CD4-positive, alpha-beta memory T cell (primary cell): ENCODE measurements around the gene ST7L. TPM values are rescaled to one million over a fixed set of nuclear protein-coding genes. Genes with fewer than 3 reads are reported as not detected.

ENCODE experiments used
- CTCF ChIA-PET: fragments of 350-600 bp; sonication (Branson Sonifier 250); formaldehyde crosslinking; loops from one replicate; lab custom pipeline; 2021; ENCODE audit warnings: inconsistent platforms; ENCODE audit not compliant: partially characterized antibody; lab: Charles Lee
- POLR2A ChIA-PET: fragments of 350-600 bp; sonication (Branson Sonifier 250); formaldehyde crosslinking; loops from one replicate; lab custom pipeline; 2021; ENCODE audit not compliant: partially characterized antibody; lab: Charles Lee
- DNase-seq, 5 donors: peaks; one replicate each; pipeline versions ENCODE4 v3.0.0 to v3.0.0-alpha.2; 2020 to 2022; ENCODE audit warnings: mixed read lengths in 1 of 5
- H3K27ac ChIP-seq: one replicate; pipeline ENCODE4 v1.7.0; 2013; ENCODE audit warnings: low read depth, low read length
- H3K27me3 ChIP-seq: 2 replicates; pipeline ENCODE4 v1.7.0; 2013; ENCODE audit warnings: mild to moderate bottlenecking, low read length, moderate library complexity; ENCODE audit not compliant: insufficient read depth
- H3K36me3 ChIP-seq: 2 replicates; pipeline ENCODE4 v1.7.0; 2013; ENCODE audit warnings: mild to moderate bottlenecking, low read length, moderate library complexity; ENCODE audit not compliant: insufficient read depth
- H3K4me1 ChIP-seq: 2 replicates; pipeline ENCODE4 v1.7.0; 2013; ENCODE audit warnings: mild to moderate bottlenecking, low read length, moderate library complexity; ENCODE audit not compliant: insufficient read depth
- H3K4me3 ChIP-seq, 2 donors: one replicate each; pipeline ENCODE4 v1.7.0; 2013; ENCODE audit warnings: low read length in 2 of 2, mild to moderate bottlenecking in 1 of 2
- H3K9me3 ChIP-seq, 2 donors: one replicate each; pipeline ENCODE4 v1.7.0; 2013; ENCODE audit warnings: low read length in 2 of 2, control low read depth in 1 of 2; ENCODE audit not compliant: control insufficient read depth in 1 of 2
- H3K27ac Mint-ChIP-seq, 7 donors: one replicate each; pipeline ENCODE4 v1.8.0; 2020 to 2021; ENCODE audit warnings: mixed read lengths in 7 of 7, mild to moderate bottlenecking in 6 of 7, inconsistent platforms in 3 of 7, moderate library complexity in 3 of 7
- H3K27me3 Mint-ChIP-seq, 2 donors: one replicate each; pipeline ENCODE4 v1.8.0; 2020 to 2021; ENCODE audit warnings: mixed read lengths in 2 of 2
- H3K36me3 Mint-ChIP-seq, 2 donors: one replicate each; pipeline ENCODE4 v1.8.0; 2020 to 2021; ENCODE audit warnings: mixed read lengths in 2 of 2, inconsistent platforms in 1 of 2, mild to moderate bottlenecking in 1 of 2
- H3K4me1 Mint-ChIP-seq, 4 donors: one replicate each; pipeline ENCODE4 v1.8.0; 2020 to 2021; ENCODE audit warnings: mixed read lengths in 4 of 4, mild to moderate bottlenecking in 1 of 4
- H3K4me3 Mint-ChIP-seq, 8 donors: one replicate each; pipeline ENCODE4 v1.8.0; 2020 to 2021; ENCODE audit warnings: mixed read lengths in 8 of 8, mild to moderate bottlenecking in 7 of 8, moderate library complexity in 6 of 8, inconsistent platforms in 3 of 8
- H3K9me3 Mint-ChIP-seq, 8 donors: one replicate each; pipeline ENCODE4 v1.8.0; 2020 to 2021; ENCODE audit warnings: mixed read lengths in 8 of 8, mild to moderate bottlenecking in 5 of 8, inconsistent platforms in 3 of 8, moderate library complexity in 1 of 8
- intact Hi-C: fragments of 100-400 bp; cut with micrococcal nuclease; formaldehyde crosslinking; loops from one replicate; pipeline ENCODE4 v1.15.1; 2023
- polyA plus RNA-seq, 2 donors: library from polyadenylated mRNA; unstranded; fragments of 300-500 nt; fragmentation: Illumina TruSeq; gene quantifications; one replicate each; pipeline ENCODE4 v1.2.3, GENCODE V29; 2021
- total RNA-seq, 2 experiments: library from RNA; stranded (reverse); gene quantifications; one replicate each; pipeline ENCODE4 v1.2.3, GENCODE V29; 2021

ST7L gene
- total and polyA plus RNA-seq, 4 experiments from 2014 or later = 10.9 to 27.2 (median 19.1) TPM

DNA sequence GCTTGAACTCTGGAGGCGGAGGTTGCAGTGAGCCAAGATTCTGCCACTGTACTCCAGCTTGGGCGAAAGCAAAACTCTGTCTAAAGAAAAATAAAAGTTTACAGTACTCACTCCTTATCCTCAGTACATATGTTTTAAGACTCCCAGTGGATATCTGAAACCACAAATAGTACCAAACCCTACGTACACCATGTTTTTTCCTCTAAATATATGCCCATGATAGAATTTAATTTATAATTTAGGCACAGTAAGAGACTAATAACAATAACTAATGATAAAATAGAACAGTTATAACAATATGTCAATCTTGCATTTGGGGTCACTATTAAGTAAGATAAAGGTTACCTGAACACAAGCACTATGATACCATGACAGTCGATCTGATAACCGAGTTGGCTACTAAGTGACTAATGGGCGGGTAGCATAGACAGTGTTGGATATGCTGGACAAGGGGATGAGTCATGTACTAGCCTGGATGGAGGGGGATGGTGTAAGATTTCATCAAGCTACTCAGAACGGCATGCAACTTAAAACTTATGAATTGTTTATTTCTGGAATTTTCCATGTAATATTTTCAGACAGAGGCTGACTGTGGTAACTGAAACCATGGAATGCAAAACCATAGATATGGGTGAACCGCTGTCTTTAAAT lies 43.7 kb downstream of the ST7L start:
- Histone ChIP-seq H3K4me3 (no peak overlapping the region), H3K9me3 (no peaks in the 10 kb centered on the region), H3K27me3 (no peaks in the 10 kb centered on the region), H3K27ac (no peak overlapping the region), H3K36me3 (no peaks in the 10 kb centered on the region), H3K4me1 (no peaks in the 10 kb centered on the region)
- Mint-ChIP-seq H3K4me3 (no peak overlapping the region), H3K27ac (no peak overlapping the region), H3K27me3 (no peaks in the 10 kb centered on the region), H3K9me3 (no peaks in the 10 kb centered on the region), H3K4me1 (peaks cover 0 to 1% (median 0%) of the 10 kb centered on the region in 4 donors), H3K36me3 (peaks cover 36% of the 10 kb centered on the region in 2 donors)
- DNase-seq = no peak
- CTCF ChIA-PET = interaction anchor here (1.2 to 1.3 kb wide), 2 partner anchors 20 to 141 kb away, joined by 3 read pairs; no protein-coding TSS in a partner anchor
- POLR2A ChIA-PET = no interaction called here
- intact Hi-C loops = no loop called here

DNA sequence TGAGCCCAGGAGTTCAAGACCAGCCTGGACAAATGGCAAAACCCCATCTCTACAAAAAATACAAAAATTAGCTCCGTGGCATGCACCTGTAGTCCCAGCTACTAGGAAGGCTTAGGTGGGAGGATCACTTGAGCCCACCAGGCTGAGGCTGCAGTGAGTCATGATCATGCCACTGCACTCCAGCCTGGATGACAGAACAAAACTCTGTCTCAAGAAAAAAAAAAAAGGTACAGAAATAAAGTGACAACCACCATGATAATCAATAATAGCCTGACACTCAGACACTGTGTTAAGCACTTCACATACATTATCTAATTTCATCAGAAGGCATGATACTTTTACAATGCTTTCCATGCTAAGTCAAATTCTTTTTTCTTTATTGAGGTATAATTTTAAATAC lies 53.1 kb downstream of the ST7L start:
- Histone ChIP-seq H3K36me3 (peaks cover 6% of the 10 kb centered on the region), H3K4me3 (no peak overlapping the region), H3K27me3 (no peaks in the 10 kb centered on the region), H3K4me1 (no peaks in the 10 kb centered on the region), H3K27ac (no peak overlapping the region), H3K9me3 (no peaks in the 10 kb centered on the region)
- no peak for DNase-seq
- H3K27me3 Mint-ChIP-seq = no peaks in the 10 kb centered on the region
- H3K9me3 Mint-ChIP-seq = no peaks in the 10 kb centered on the region
- ChIA-PET POLR2A (no interaction called here), CTCF (interaction anchor here (1.1 kb wide), 1 partner anchor 12 kb away, joined by 3 read pairs; no protein-coding TSS in a partner anchor)
- intact Hi-C loops = no loop called here
- no peak overlapping the region for H3K27ac Mint-ChIP-seq
- peaks cover 15 to 21% of the 10 kb centered on the region in 2 donors for H3K36me3 Mint-ChIP-seq
- no peak overlapping the region for H3K4me3 Mint-ChIP-seq
- H3K4me1 Mint-ChIP-seq = peaks cover 0 to 1% (median 0%) of the 10 kb centered on the region in 4 donors

DNA sequence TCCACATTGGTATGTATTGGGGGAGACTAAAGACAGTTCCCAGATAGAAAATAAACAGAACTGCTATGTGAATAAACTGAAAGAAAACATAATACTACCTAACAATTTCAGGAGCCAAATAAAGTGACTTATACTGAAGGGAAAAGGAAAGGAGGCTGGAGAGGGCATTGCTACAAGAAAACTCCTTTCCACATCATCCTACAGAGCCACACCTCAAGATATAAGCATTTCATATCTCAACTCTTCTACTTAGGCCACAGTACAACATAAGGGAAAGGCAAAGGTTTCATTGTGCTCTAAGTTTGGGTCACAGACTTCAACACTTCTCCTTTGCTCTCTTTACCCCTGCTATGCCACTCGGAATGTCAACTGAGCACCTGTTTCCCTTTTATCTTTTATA lies 54.9 kb downstream of the ST7L start:
- Mint-ChIP-seq H3K9me3 (no peaks in the 10 kb centered on the region), H3K36me3 (peaks cover 10 to 18% of the 10 kb centered on the region in 2 donors), H3K27me3 (no peaks in the 10 kb centered on the region), H3K4me3 (no peak overlapping the region), H3K27ac (no peak overlapping the region), H3K4me1 (peaks cover 0 to 1% (median 0%) of the 10 kb centered on the region in 4 donors)
- Histone ChIP-seq H3K27me3 (no peaks in the 10 kb centered on the region), H3K9me3 (no peaks in the 10 kb centered on the region), H3K36me3 (peaks cover under 1% of the 10 kb centered on the region), H3K4me1 (no peaks in the 10 kb centered on the region), H3K27ac (no peak overlapping the region), H3K4me3 (no peak overlapping the region)
- ChIA-PET CTCF (no interaction called here), POLR2A (no interaction called here)
- intact Hi-C loops = no loop called here
- no peak for DNase-seq

DNA sequence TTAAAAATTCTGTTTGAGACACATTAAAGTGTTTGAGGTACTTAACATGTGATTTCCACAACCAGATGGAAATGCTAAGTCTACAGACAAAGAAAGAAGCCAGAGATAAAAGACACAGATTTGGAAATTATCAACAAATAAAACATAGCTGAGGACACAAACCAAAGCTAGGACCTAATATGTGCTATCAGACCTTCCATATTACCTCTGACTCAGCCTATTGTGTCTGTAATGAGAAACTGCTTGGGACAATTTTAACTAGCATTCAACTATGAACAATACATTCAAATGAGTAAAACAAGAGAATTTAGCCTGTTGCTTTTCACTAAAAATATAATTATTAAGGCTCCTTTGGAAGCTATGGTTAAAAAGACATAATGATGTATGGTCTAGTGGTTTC lies 55.6 kb downstream of the ST7L start:
- Mint-ChIP-seq H3K27ac (no peak overlapping the region), H3K9me3 (no peaks in the 10 kb centered on the region), H3K4me1 (peaks cover 0 to 1% (median 0%) of the 10 kb centered on the region in 4 donors), H3K4me3 (no peak overlapping the region), H3K27me3 (no peaks in the 10 kb centered on the region), H3K36me3 (peaks cover 10 to 18% of the 10 kb centered on the region in 2 donors)
- Histone ChIP-seq H3K4me1 (no peaks in the 10 kb centered on the region), H3K27me3 (no peaks in the 10 kb centered on the region), H3K27ac (no peak overlapping the region), H3K9me3 (no peaks in the 10 kb centered on the region), H3K4me3 (no peak overlapping the region), H3K36me3 (no peaks in the 10 kb centered on the region)
- intact Hi-C loops = no loop called here
- no peak for DNase-seq
- POLR2A ChIA-PET = no interaction called here
- CTCF ChIA-PET = no interaction called here

DNA sequence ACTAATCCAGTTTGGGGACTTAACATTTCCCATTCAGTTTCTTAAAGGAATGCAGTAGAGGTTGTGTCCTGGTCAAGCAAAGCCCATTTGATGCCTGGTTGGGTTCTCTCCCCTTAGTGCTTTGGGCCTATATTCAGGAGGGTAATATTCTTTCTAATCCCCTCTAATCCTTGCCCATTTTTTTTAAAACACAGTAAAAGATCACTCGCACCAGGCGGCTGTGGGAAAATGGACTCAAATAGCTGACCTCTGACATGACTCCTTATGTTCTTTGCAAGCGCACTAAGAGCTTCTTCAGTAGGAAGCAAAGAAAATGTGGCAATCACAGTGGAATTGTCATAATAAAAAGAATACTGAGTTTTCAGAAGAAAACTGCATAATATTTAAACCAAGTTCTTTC lies 60.3 kb downstream of the ST7L start:
- Mint-ChIP-seq H3K36me3 (peaks cover 17 to 22% of the 10 kb centered on the region in 2 donors), H3K4me3 (no peak overlapping the region), H3K27ac (no peak overlapping the region), H3K27me3 (no peaks in the 10 kb centered on the region), H3K4me1 (no peaks in the 10 kb centered on the region), H3K9me3 (no peaks in the 10 kb centered on the region)
- ChIA-PET CTCF (no interaction called here), POLR2A (no interaction called here)
- no peak for DNase-seq
- Histone ChIP-seq H3K4me1 (no peaks in the 10 kb centered on the region), H3K27me3 (no peaks in the 10 kb centered on the region), H3K4me3 (no peak overlapping the region), H3K36me3 (no peaks in the 10 kb centered on the region), H3K9me3 (no peaks in the 10 kb centered on the region), H3K27ac (no peak overlapping the region)
- intact Hi-C loops = no loop called here

DNA sequence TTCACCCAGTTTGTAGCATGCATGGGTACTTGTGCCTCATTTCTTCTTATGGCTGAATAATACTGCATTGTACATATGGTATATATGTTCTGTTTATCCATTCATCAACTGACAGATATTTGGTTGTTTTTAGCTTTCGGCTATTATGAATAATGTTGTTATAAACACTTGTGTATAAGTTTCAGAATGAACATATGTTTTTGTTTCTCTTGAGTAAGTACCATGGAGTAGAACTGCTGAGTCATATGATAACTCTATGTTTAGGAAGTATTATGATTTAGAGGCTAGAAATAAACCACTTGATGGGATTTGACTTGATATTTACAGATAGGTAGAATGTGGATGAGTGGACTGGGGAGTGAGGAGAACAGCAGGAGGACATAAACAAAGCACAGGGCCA lies 61.6 kb downstream of the ST7L start:
- no peak overlapping the region for H3K4me3 Mint-ChIP-seq
- ChIA-PET POLR2A (no interaction called here), CTCF (no interaction called here)
- no peak overlapping the region for H3K27ac ChIP-seq
- H3K4me1 Mint-ChIP-seq = no peaks in the 10 kb centered on the region
- H3K4me3 ChIP-seq = no peak overlapping the region
- no peaks in the 10 kb centered on the region for H3K27me3 Mint-ChIP-seq
- peaks cover 13 to 17% of the 10 kb centered on the region in 2 donors for H3K36me3 Mint-ChIP-seq
- DNase-seq = no peak
- no peaks in the 10 kb centered on the region for H3K27me3 ChIP-seq
- H3K36me3 ChIP-seq = no peaks in the 10 kb centered on the region
- intact Hi-C loops = no loop called here
- no peaks in the 10 kb centered on the region for H3K9me3 ChIP-seq
- no peaks in the 10 kb centered on the region for H3K9me3 Mint-ChIP-seq
- no peaks in the 10 kb centered on the region for H3K4me1 ChIP-seq
- no peak overlapping the region for H3K27ac Mint-ChIP-seq

DNA sequence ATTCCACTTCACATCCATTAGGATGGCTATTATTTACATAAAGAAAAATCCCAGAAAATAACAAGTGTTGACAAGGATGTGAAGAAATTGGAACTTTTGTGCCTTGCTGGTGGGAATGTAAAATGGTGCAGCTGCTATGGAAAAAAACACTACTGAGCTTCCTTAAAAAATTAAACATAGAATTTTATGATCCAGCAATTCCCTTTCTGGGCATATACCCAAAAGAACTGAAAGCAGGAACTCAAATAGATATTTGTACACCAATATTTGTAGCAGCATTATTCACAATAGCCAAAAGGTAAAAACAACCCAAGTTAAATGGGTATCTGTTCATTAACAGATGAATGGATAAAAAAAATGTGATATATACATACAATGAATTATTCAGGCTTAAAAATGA lies 64.5 kb downstream of the ST7L start:
- no peak for DNase-seq
- Histone ChIP-seq H3K27me3 (no peaks in the 10 kb centered on the region), H3K4me3 (no peak overlapping the region), H3K36me3 (no peaks in the 10 kb centered on the region), H3K9me3 (no peaks in the 10 kb centered on the region), H3K27ac (no peak overlapping the region), H3K4me1 (no peaks in the 10 kb centered on the region)
- H3K36me3 Mint-ChIP-seq = peaks cover 19 to 25% of the 10 kb centered on the region in 2 donors
- ChIA-PET POLR2A (no interaction called here), CTCF (interaction anchor here (1.3 kb wide), 1 partner anchor 11 kb away, joined by 3 read pairs; no protein-coding TSS in a partner anchor)
- no peaks in the 10 kb centered on the region for H3K27me3 Mint-ChIP-seq
- H3K9me3 Mint-ChIP-seq = no peaks in the 10 kb centered on the region
- H3K27ac Mint-ChIP-seq = no peak overlapping the region
- H3K4me3 Mint-ChIP-seq = no peak overlapping the region
- intact Hi-C loops = no loop called here
- no peaks in the 10 kb centered on the region for H3K4me1 Mint-ChIP-seq
